ENCODE results near the gene LRRC3. TPM values are rescaled to one million over a fixed set of nuclear protein-coding genes. Genes with fewer than 3 reads are reported as not detected.

The LRRC3 gene
- total and polyA plus RNA-seq, 2 of the 8 experiments (the other 6 are each of a cell fraction or from before 2014, with no cell fraction given), result 3.1 to 5.4 TPM

GRCh38 chr21:44508711-44509445, 53.6 kb downstream of the LRRC3 start:
- Histone ChIP-seq H2AK5ac (ENCODE audit: low read depth, low read length) (no peak overlapping the region), H3K23ac (ENCODE audit: insufficient read length) (no peak overlapping the region), H4K20me1 (replicated peaks in 1 of 2; ENCODE audit: control insufficient read depth in 1 of 2, insufficient read depth in 2 of 2, low read length in 2 of 2) (peaks cover 3 to 6% of the 10 kb centered on the region in 2 experiments), H4K8ac (ENCODE audit: extremely low read depth, insufficient read depth, low read length) (no peak overlapping the region), H2BK120ac (replicated peaks; ENCODE audit: low read depth, low read length) (no peak overlapping the region), H3K4me3 (ENCODE audit: extremely low read depth in 1 of 4, insufficient read depth in 2 of 4, low read depth in 3 of 4, low read length in 4 of 4) (no peak overlapping the region), H2BK12ac (ENCODE audit: low read depth, low read length) (no peak overlapping the region), H3K4me2 (ENCODE audit: insufficient read depth in 1 of 2, low read depth in 2 of 2, low read length in 2 of 2) (no peak overlapping the region), H3K27ac (ENCODE audit: low read depth, low read length) (no peak overlapping the region), H2BK5ac (ENCODE audit: low read depth, low read length) (no peak overlapping the region), H3K27me3 (replicated peaks in 1 of 4; ENCODE audit: control insufficient read depth in 3 of 4, extremely low read depth in 1 of 4, insufficient read depth in 3 of 4, low read length in 3 of 4) (no peaks in the 10 kb centered on the region), H2BK15ac (ENCODE audit: low read length) (no peak overlapping the region), H2AFZ (ENCODE audit: low read length) (no peak overlapping the region), H4K5ac (ENCODE audit: insufficient read length, low read depth, low read length) (no peak overlapping the region), H3K23me2 (ENCODE audit: low read depth, low read length) (0 out of 2 replicates have a peak, but pooled peaks cover 2% of the 10 kb centered on the region), H3K14ac (ENCODE audit: insufficient read length) (no peak overlapping the region), H3K4me1 (replicated peaks in 1 of 4; ENCODE audit: control insufficient read depth in 3 of 4, insufficient read depth in 4 of 4, low read length in 3 of 4) (no peaks in the 10 kb centered on the region; a peak in 3 of 7 replicates), H3K18ac (ENCODE audit: extremely low read depth, low read length) (no peak overlapping the region), H4K91ac (replicated peaks; ENCODE audit: insufficient read length, low read length) (no peak overlapping the region), H3K4ac (replicated peaks; ENCODE audit: insufficient read length, low read depth, low read length) (no peak overlapping the region), H3K79me2 (ENCODE audit: control insufficient read depth in 1 of 2, insufficient read depth in 2 of 2, low read length in 2 of 2) (no peaks in the 10 kb centered on the region), H3K9ac (replicated peaks in 1 of 4; ENCODE audit: extremely low read depth in 1 of 4, low read depth in 3 of 4, low read length in 3 of 4) (no peak overlapping the region), H3K36me3 (ENCODE audit: control insufficient read depth in 2 of 4, insufficient read depth in 4 of 4, low read length in 3 of 4) (peaks cover 0 to 8% (median 8%) of the 10 kb centered on the region in 4 experiments; a peak in 4 of 8 replicates), H3K56ac (replicated peaks; ENCODE audit: insufficient read length, low read depth, low read length) (no peak overlapping the region), H3K79me1 (ENCODE audit: low read depth, low read length) (no peaks in the 10 kb centered on the region), H3K9me3 (ENCODE audit: insufficient read depth in 2 of 2, low read depth in 1 of 2, low read length in 1 of 2) (no peaks in the 10 kb centered on the region), H2BK20ac (ENCODE audit: low read length) (no peak overlapping the region)
- 91% methylated on average over 29 of the region's 30 CpGs; no CpG with 5 or more reads in 1 of the 2 experiments for WGBS, 2 experiments (ENCODE audit: extremely low coverage in 1 of 2, insufficient coverage in 1 of 2, insufficient read length in 1 of 2, insufficient replicate concordance in 2 of 2, low coverage in 1 of 2, low lambda C conversion rate in 2 of 2, missing lambda C conversion rate in 1 of 2)
- FAIRE-seq, result no peak
- ChIA-PET POLR2A (ENCODE audit: partially characterized antibody) (interaction anchor here (1.1 to 1.7 kb wide), 2 partner anchors 16 to 71 kb away, joined by 3 to 4 read pairs; no protein-coding TSS in a partner anchor), CTCF (ENCODE audit: partially characterized antibody) (interaction anchor here (1.0 to 1.1 kb wide), 2 partner anchors 20 to 40 kb away, joined by 3 read pairs; no protein-coding TSS in a partner anchor)
- no peak for DNase-seq (ENCODE audit: low read depth in 1 of 2, low spot score in 2 of 2)
- no peak for TF ChIP-seq YY1 (IDR thresholded peaks at IDR 0.05; ENCODE audit: low read depth, low read length)
- TF ChIP-seq SUZ12 (IDR thresholded peaks at IDR 0.05; ENCODE audit: low read length), result no peak
- no peak for TF ChIP-seq FOSL1 (IDR thresholded peaks at IDR 0.05; ENCODE audit: insufficient read depth, low read depth, low read length)
- TF ChIP-seq CHD2 (IDR thresholded peaks at IDR 0.05; ENCODE audit: low read length), result no peak
- TF ChIP-seq CEBPB (IDR thresholded peaks at IDR 0.05; ENCODE audit: low read depth, low read length), result no peak
- no peak for TF ChIP-seq CTBP2 (IDR thresholded peaks at IDR 0.05; ENCODE audit: borderline replicate concordance, insufficient read depth, insufficient read length, low read length)
- no peak for TF ChIP-seq EGR1 (IDR thresholded peaks at IDR 0.05; ENCODE audit: borderline replicate concordance, low read depth, low read length)
- TF ChIP-seq ASH2L (IDR thresholded peaks at IDR 0.05; ENCODE audit: low read length), result no peak
- no peak for TF ChIP-seq USF2 (IDR thresholded peaks at IDR 0.05; ENCODE audit: low read length)
- TF ChIP-seq POLR2A (IDR thresholded peaks at IDR 0.05; ENCODE audit: control extremely low read depth in 1 of 2, low read depth in 2 of 2, low read length in 2 of 2), result no peak
- TF ChIP-seq CREB1 (IDR thresholded peaks at IDR 0.05), result no peak

Measured in H1 (cell line).